WERI-Rb-1 (cell line): Measurements from ENCODE around the gene MED27.

Source experiments
- DNase-seq: peaks from one replicate; pipeline ENCODE4 v3.0.0-alpha.2; 2020
- H3K27ac ChIP-seq: fragments of 250-450 bp; sonication (Bioruptor Pico); 2 replicates; pipeline ENCODE4 v1.5.1; 2020; ENCODE audit warnings: mild to moderate bottlenecking, moderate library complexity
- H3K27me3 ChIP-seq: fragments of 250-450 bp; sonication (Bioruptor Pico); 2 replicates; pipeline ENCODE4 v1.5.1; 2021; ENCODE audit warnings: mild to moderate bottlenecking, low read depth, moderate library complexity; ENCODE audit not compliant: insufficient read depth, severe bottlenecking
- H3K36me3 ChIP-seq: fragments of 250-450 bp; sonication (Bioruptor Pico); 2 replicates; pipeline ENCODE4 v1.5.1; 2020; ENCODE audit warnings: mild to moderate bottlenecking, moderate library complexity
- H3K4me3 ChIP-seq: 2 replicates; pipeline ENCODE4 v1.5.1; 2011; ENCODE audit warnings: low read depth, mild to moderate bottlenecking, control low read depth, low read length
- H3K9me3 ChIP-seq: fragments of 250-450 bp; sonication (Bioruptor Pico); 2 replicates; pipeline ENCODE4 v1.5.1; 2021; ENCODE audit warnings: mild to moderate bottlenecking, moderate library complexity; ENCODE audit not compliant: severe bottlenecking
- TF ChIP-seq, protein P1 (sequence below): IDR thresholded peaks from 2 replicates; pipeline ENCODE4 v1.5.1; 2011; ENCODE audit warnings: low read depth, mild to moderate bottlenecking, control low read depth, inconsistent platforms, low read length

Gene MED27

DNA sequence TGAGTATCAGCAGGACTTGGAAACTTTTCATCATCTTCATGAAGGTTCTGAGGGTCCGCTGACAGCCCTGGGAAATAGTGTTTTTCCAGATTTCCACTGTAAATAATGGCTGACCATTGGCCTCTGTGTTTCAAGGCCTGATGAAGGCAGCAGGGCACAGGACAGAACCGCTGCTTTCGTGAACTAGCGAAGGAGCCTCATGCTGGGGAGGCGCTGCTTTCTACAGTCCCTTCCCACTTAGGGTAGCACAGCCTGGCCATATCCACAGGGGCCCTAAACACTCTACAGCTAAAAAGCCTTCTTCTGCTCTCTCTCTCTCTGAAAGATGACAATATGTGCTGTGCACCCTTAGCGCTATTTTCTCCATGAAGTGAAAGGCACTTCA is 118.2 kb downstream of the MED27 start:
- Histone ChIP-seq H3K27ac (no peak overlapping the region), H3K9me3 (no peaks in the 10 kb centered on the region), H3K36me3 (peaks cover 3% of the 10 kb centered on the region), H3K27me3 (no peaks in the 10 kb centered on the region), H3K4me3 (no peak overlapping the region)
- no peak for DNase-seq
- TF ChIP-seq, protein P1, sequence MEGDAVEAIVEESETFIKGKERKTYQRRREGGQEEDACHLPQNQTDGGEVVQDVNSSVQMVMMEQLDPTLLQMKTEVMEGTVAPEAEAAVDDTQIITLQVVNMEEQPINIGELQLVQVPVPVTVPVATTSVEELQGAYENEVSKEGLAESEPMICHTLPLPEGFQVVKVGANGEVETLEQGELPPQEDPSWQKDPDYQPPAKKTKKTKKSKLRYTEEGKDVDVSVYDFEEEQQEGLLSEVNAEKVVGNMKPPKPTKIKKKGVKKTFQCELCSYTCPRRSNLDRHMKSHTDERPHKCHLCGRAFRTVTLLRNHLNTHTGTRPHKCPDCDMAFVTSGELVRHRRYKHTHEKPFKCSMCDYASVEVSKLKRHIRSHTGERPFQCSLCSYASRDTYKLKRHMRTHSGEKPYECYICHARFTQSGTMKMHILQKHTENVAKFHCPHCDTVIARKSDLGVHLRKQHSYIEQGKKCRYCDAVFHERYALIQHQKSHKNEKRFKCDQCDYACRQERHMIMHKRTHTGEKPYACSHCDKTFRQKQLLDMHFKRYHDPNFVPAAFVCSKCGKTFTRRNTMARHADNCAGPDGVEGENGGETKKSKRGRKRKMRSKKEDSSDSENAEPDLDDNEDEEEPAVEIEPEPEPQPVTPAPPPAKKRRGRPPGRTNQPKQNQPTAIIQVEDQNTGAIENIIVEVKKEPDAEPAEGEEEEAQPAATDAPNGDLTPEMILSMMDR, result no peak

DNA sequence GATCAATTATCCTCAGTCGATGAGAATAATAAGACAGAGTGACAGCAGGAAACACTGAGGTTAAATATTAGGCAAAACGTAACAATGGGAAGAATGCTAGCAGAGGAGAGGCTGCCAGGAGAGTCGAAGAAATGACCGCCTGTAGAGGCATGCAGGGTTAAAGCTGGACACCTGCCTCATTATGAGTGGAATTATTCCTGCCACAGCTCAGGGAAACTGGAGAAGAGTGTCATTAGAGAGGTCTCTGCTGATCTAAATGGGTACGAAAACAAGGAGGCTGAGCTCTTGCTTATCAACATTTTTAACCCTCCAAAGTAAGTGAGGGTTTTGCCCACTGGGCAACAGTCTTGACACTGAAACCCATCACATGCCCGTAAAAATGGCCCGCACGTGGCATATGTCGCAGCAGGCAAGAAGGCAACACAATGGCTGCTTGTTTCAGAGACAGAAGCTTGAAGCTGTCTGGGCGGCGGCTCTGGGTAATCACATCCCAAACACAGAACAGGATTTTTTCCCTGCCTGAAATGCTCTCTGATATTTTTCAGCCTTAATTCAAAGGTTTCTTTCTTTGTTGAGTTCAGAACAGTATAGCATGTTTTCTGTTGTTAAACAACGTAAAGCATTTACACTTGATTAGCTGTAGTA is 118.7 kb downstream of the MED27 start:
- TF ChIP-seq, protein P1, result no peak
- no peak for DNase-seq
- no peaks in the 10 kb centered on the region for H3K27me3 ChIP-seq
- H3K36me3 ChIP-seq, result peaks cover 3% of the 10 kb centered on the region
- no peak overlapping the region for H3K4me3 ChIP-seq
- no peak overlapping the region for H3K27ac ChIP-seq
- no peaks in the 10 kb centered on the region for H3K9me3 ChIP-seq

DNA sequence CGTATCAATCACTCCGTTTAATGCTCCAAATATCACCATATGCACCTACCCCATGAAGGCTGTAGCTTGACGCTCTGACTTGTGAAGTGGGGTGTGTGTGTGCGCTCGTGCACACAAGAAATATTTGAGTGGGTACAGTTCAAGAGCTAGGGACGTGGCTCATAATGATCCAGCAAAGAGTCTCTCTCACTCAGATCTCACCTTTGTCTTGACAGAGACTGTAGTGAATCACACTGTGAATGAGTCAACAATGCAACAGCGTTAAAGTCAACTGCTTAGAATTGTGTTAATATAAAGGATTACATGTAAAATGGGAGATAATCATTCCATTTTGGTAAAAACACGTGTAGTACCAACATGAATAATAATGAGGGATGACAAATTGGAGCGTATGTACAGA is 119.4 kb downstream of the MED27 start:
- no peaks in the 10 kb centered on the region for H3K27me3 ChIP-seq
- no peak overlapping the region for H3K4me3 ChIP-seq
- H3K36me3 ChIP-seq, result peaks cover 3% of the 10 kb centered on the region
- no peaks in the 10 kb centered on the region for H3K9me3 ChIP-seq
- TF ChIP-seq, protein P1, result no peak
- DNase-seq, result no peak
- H3K27ac ChIP-seq, result no peak overlapping the region

DNA sequence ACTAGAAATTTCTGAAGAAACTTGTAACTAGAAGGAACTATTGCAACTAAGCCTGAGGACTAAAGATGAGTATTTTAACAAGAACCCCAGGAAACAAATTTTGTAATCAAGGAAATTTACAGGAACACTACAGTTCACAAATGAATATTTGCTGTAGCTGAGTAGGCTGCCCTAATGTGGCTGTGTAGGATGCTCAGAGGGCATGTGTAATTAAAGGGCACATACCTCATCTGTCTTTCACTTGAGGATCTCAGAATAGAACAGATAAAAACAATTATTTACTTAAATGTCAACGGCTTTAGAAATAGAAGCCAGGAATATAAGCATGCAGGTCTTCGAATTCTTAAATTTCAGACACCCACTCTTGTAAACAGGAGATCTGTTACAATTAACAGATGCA is 119.8 kb downstream of the MED27 start:
- H3K4me3 ChIP-seq, result no peak overlapping the region
- no peak for DNase-seq
- TF ChIP-seq, protein P1, result no peak
- H3K36me3 ChIP-seq, result peaks cover 3% of the 10 kb centered on the region; the same call in 1 of the 2 replicates
- no peaks in the 10 kb centered on the region for H3K27me3 ChIP-seq
- no peaks in the 10 kb centered on the region for H3K9me3 ChIP-seq
- H3K27ac ChIP-seq, result no peak overlapping the region

DNA sequence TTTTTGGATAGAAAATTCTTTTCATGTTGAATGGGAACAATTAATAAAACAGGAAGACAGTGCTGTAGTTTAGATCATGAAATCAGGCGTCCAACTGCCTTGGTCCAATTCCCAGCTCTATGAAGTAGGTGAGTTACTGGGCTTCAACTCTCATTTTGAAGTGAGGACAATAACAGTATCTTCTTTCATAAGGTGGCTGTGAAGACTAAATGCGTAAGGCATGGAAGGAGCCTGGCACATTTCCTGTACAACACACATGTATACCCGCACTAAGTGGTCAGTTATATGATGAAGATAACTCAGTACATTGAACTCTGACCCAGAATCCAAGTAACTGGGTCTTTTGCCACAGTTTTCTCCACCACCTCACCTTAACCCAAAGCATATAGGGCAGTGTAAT is 120.6 kb downstream of the MED27 start:
- H3K27ac ChIP-seq, result no peak overlapping the region
- no peak overlapping the region for H3K4me3 ChIP-seq
- no peak for DNase-seq
- TF ChIP-seq, protein P1, result no peak
- H3K27me3 ChIP-seq, result no peaks in the 10 kb centered on the region
- H3K36me3 ChIP-seq, result peaks cover 3% of the 10 kb centered on the region; the same call in 1 of the 2 replicates
- no peaks in the 10 kb centered on the region for H3K9me3 ChIP-seq

DNA sequence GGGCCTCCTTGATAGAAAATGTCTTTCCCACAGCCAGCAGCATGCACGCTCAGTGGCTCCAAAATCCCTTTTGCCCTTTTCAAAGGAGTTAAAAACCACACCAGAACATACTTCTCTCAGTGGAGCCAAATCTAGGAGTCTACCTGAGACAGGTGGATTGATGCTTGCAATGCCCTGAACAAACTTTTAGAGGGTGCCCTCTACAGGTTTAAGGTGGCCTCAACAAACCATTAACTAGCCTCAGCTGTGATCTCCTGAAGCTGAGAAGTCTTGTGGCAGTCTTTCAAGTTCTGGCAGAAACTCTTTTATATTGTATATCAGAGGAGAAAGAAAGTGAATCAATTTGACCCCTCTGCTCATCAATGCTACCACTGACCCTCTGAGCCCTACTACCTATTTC is 125.4 kb downstream of the MED27 start:
- Histone ChIP-seq H3K36me3 (peaks cover 3% of the 10 kb centered on the region), H3K27ac (no peak overlapping the region), H3K9me3 (no peaks in the 10 kb centered on the region), H3K27me3 (no peaks in the 10 kb centered on the region), H3K4me3 (no peak overlapping the region)
- TF ChIP-seq, protein P1, result peak; percentile 75
- DNase-seq, result peak; percentile 30
